ENCODE results near the gene KLHL18. TPM values are rescaled to one million over a fixed set of nuclear protein-coding genes. Genes with fewer than 3 reads are reported as not detected.

KLHL18 gene
- total and polyA plus RNA-seq, 12 donors: 32.1 to 85.7 (median 45.2) TPM

DNA sequence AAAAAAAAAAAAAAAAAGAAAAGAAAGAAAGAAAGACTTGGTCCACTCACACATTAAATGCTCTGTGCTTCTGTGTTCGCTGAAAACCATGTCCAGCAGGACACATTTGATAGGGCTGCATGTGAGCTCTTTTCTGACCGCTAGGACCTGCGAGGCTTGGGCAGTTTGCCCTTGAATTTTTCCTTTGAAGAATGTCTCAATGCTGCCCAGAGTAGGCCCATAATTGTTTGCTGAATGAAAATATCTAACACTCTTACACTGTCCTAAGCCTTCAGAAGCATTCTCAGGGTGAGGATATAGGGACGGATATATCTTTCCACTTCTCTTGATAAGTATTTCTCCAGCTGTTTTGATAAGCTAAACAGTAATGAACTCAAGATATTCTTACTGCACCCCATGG lies 6.2 kb upstream of the KLHL18 start:
- TF ChIP-seq, protein P1, sequence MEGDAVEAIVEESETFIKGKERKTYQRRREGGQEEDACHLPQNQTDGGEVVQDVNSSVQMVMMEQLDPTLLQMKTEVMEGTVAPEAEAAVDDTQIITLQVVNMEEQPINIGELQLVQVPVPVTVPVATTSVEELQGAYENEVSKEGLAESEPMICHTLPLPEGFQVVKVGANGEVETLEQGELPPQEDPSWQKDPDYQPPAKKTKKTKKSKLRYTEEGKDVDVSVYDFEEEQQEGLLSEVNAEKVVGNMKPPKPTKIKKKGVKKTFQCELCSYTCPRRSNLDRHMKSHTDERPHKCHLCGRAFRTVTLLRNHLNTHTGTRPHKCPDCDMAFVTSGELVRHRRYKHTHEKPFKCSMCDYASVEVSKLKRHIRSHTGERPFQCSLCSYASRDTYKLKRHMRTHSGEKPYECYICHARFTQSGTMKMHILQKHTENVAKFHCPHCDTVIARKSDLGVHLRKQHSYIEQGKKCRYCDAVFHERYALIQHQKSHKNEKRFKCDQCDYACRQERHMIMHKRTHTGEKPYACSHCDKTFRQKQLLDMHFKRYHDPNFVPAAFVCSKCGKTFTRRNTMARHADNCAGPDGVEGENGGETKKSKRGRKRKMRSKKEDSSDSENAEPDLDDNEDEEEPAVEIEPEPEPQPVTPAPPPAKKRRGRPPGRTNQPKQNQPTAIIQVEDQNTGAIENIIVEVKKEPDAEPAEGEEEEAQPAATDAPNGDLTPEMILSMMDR (IDR thresholded peaks at IDR 0.05): no peak
- H3K9me3 ChIP-seq: no peaks in the 10 kb centered on the region
- no peak overlapping the region for H3K4me3 ChIP-seq
- 63 to 66% methylated on average over 4 of the region's 4 CpGs for WGBS, 2 donors
- intact Hi-C loops (cut with DNase I): no loop called here
- peaks cover 0 to 31% (median 0%) of the 10 kb centered on the region in 9 donors for H3K36me3 ChIP-seq
- no peak for ATAC-seq
- no peaks in the 10 kb centered on the region for H3K27me3 ChIP-seq
- H3K27ac ChIP-seq: no peak overlapping the region
- peaks cover 0 to 8% (median 7%) of the 10 kb centered on the region in 9 donors for H3K4me1 ChIP-seq
- no peak for DNase-seq

DNA sequence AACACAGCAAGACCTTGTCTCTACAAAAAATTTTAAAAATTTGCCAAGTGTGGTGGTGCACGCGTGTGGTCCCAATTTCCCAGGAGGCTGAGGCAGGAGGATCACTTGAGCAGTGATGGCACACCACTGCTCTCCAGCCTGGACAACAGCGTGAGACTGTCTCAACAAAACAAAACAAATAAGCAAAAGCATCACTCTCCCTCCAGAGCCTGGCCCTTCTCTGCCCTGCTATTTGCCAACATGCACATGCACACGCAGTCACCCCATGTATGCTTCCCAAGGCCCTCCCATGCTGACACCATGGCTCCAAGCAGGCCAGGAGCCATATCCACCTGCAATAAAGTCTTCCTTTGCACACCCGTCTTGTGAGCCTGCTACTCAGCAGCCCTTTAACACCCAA lies 2.2 kb upstream of the KLHL18 start:
- H3K4me1 ChIP-seq: peaks cover 3 to 36% (median 32%) of the 10 kb centered on the region in 9 donors
- WGBS, 2 donors: 92 to 96% methylated on average over 5 of the region's 5 CpGs
- H3K27ac ChIP-seq: no peak overlapping the region
- intact Hi-C loops (cut with DNase I): loop anchor here in 2 of 10 donors (5.0 to 10.0 kb wide), 2 partner anchors 42 to 116 kb away; partner anchors contain the start of gene SETD2 (in 1 of the 2)
- H3K36me3 ChIP-seq: peaks cover 0 to 16% (median 0%) of the 10 kb centered on the region in 9 donors
- H3K27me3 ChIP-seq: no peaks in the 10 kb centered on the region
- DNase-seq: no peak
- H3K9me3 ChIP-seq: no peaks in the 10 kb centered on the region
- no peak for ATAC-seq
- H3K4me3 ChIP-seq: no peak overlapping the region
- TF ChIP-seq, protein P1 (IDR thresholded peaks at IDR 0.05): no peak

DNA sequence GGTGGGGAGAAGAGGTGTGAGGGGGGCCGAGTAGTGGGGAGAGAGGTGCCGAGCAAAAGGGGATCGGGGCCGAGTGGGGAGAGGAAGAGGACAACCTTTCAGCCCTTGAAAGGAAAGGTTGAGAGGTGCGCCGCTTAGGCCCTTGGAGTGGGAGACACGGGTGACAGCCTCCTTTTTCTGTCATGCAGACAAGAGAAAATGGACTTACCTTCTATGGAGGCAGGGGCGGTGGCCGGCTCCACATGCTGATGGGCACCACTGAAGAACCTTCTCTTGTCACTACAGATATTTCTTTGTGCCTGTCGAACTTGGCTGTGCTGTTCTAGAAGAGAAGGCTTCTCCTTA lies 421 bp downstream of the KLHL18 start:
- TF ChIP-seq, protein P1 (IDR thresholded peaks at IDR 0.05): no peak
- peak overlapping the region; percentile 74 to 96 (median 94) for H3K27ac ChIP-seq
- H3K4me1 ChIP-seq: peaks cover 3 to 53% (median 33%) of the 10 kb centered on the region in 9 donors
- H3K36me3 ChIP-seq: peaks cover 0 to 23% (median 6%) of the 10 kb centered on the region in 9 donors
- peak in 6 of 8 donors; percentile 3 to 39 (median 22) for ATAC-seq
- intact Hi-C loops (cut with DNase I): loop anchor here in 2 of 10 donors (5.0 to 10.0 kb wide), 2 partner anchors 39 to 118 kb away; partner anchors contain the start of gene SETD2 (in 1 of the 2)
- DNase-seq: peak in 1 of 2 donors; percentile 14
- H3K4me3 ChIP-seq: peak overlapping the region; percentile 57 to 92 (median 79)
- no peaks in the 10 kb centered on the region for H3K9me3 ChIP-seq
- WGBS, 2 donors: 0 to 1% methylated on average over 10 of the region's 10 CpGs
- H3K27me3 ChIP-seq: no peaks in the 10 kb centered on the region

DNA sequence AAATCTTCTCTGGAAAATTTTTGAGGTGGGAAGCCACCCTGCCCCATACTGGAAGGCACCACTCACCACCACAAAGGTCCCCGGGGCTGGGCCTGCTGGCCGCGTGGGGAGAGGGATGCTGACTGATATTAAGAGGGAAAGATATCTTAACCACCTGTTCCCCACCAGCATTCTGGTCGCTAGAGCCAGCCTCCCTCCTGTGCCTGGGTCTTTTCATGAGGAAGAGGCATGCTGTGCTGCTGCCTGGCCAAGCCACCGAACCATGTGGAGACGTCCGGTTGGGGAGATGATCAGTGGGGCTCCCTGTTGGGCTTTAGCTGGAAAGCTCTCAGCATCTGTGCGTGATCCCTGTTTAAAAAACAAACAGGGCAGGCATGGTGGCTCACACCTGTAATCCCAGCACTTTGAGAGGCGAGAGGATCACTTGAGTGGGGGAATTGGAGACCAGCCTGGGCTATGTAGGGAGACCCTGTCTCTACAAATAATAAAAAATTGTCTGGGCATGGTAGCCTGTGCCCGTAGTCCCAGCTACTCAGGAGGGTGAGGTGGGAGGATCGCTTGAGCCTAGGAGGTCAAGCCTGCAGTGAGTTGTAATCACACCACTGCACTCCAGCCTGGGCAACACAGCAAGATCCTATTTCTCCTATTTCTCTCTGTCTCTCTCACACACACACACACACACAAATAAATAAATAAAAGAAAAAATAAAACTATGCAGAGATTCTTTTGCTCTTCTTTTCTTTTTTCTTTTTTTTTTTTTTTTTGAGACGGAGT lies 1.0 kb downstream of the KLHL18 start:
- DNase-seq: no peak
- H3K4me1 ChIP-seq: peaks cover 3 to 53% (median 33%) of the 10 kb centered on the region in 9 donors

More for the DNA sequence above, 1.0 kb downstream of the KLHL18 start:
- Histone ChIP-seq H3K4me3 (peak overlapping the region; percentile 57 to 92 (median 79)), H3K27me3 (no peaks in the 10 kb centered on the region), H3K9me3 (no peaks in the 10 kb centered on the region), H3K36me3 (peaks cover 0 to 29% (median 10%) of the 10 kb centered on the region in 9 donors), H3K27ac (peak overlapping the region in 9 of 10 donors; percentile 74 to 96 (median 94))
- intact Hi-C loops (cut with DNase I): loop anchor here in 2 of 10 donors (5.0 to 10.0 kb wide), 2 partner anchors 39 to 119 kb away; partner anchors contain the start of gene SETD2 (in 1 of the 2)
- ATAC-seq: no peak
- 32 to 35% methylated on average over 12 of the region's 12 CpGs for WGBS, 2 donors
- TF ChIP-seq, protein P1 (IDR thresholded peaks at IDR 0.05): no peak
